ENCODE results near the gene NUDT11. TPM values are rescaled to one million over a fixed set of nuclear protein-coding genes. Genes with fewer than 3 reads are reported as not detected.
"Not testable (repeated sequence)": the region's sequence is repeated elsewhere in the genome, so short reads cannot be mapped to it uniquely, and the experiment has no call there.

NUDT11 gene
- total RNA-seq: 1 to 10 TPM in 1 of 2 experiments, under 1 TPM in 1; 0.79 to 1.5 TPM

DNA sequence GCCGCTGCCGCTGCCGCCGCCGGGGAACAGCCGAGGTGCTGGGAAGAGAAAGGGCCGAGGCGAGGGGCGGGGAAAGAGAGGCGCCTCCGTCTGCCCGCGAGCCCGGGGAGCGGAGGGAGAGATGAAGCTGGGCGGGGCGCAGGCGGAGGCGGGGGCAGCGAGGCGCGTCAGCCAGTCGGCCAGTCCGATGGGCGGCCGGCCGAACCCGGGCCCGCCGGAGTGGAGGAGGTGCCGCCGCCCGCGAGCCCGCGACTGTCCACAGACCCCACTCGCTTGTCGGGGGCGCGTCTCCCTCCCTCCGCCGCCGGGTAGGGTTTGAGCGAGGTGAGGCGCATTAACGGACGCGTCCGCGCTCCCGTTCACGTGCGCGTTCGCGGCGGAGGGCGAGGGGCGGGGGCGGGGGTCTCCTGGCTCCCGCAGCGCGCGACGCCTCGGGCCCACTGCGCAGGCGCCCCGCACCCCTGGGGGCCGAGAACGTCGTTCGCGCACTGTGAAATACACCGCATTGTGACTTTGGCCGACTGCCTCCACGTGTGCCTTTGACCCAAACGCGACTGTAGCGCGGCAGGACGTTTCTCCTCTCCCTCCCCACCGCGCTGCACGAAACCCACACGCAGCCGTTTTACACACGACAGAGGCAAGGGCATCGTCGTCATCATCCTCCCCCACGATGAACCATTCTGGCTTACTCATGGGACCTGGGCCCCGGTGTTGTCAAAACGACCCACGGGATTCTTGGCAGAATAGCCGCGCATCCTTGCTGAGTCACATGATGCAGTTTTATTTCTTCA, at the start of gene NUDT11:
Gene NUDT11 (minus strand): TSS at position 92 of the 791 bp plus-strand sequence. CDS start 148 bp downstream, outside the sequence.
- no peaks in the 10 kb centered on the region for H3K9me3 Mint-ChIP-seq (ENCODE audit: low read depth)
- CTCF ChIA-PET: no interaction called here
- DNase-seq (peak; percentile 55), ATAC-seq (peak; percentile 93)
- peak within 1 kb of the TSS; percentile 78 for H3K4me3 Mint-ChIP-seq
- peaks cover 10% of the 10 kb centered on the region for H3K4me1 Mint-ChIP-seq
- H3K36me3 Mint-ChIP-seq: no peaks in the 10 kb centered on the region
- H3K27ac Mint-ChIP-seq: peak within 1 kb of the TSS; percentile 49
- peaks cover 17% of the 10 kb centered on the region for H3K27me3 Mint-ChIP-seq

DNA sequence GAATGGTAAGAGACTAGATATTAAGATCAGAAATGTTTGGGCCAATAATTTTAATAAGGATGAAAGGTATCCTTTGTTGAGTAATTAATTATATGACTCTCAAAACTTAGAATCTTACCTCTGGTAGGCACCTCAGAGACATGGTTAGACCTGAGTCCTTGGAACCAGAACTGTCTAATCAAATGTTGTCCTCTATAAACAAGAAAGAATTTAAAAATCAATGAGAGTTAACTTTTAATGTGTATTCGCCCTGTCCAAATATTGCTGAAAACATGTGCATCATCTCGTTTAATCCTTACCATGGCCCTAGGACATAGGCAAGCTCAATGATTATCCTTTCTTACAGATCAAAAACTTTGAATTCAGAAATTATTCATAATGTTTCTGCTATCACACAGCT, 24.0 kb upstream of the NUDT11 start:
- H3K4me3 Mint-ChIP-seq: no peak overlapping the region
- no peak for DNase-seq
- CTCF ChIA-PET: no interaction called here
- no peaks in the 10 kb centered on the region for H3K36me3 Mint-ChIP-seq
- no peaks in the 10 kb centered on the region for H3K9me3 Mint-ChIP-seq (ENCODE audit: low read depth)
- no peaks in the 10 kb centered on the region for H3K27me3 Mint-ChIP-seq
- no peak for ATAC-seq
- H3K27ac Mint-ChIP-seq: no peak overlapping the region
- no peaks in the 10 kb centered on the region for H3K4me1 Mint-ChIP-seq

DNA sequence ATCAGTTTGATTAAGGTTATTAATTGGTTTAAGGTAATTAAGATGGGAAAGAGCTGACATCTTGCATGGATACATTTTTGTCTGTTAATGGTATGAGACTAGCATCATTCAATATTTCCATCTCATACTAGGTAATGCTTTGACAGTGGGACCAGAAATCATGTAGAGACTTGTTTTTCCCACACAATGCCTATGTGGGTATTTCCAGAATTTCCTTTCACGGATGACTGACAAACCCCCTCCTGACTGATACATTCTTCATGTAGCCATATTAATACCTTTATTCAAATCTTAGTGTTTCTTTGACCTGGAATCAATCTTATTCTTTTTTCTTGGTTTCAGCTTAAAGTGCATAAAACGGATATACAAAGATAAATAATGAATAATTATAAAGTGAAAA, 22.7 kb upstream of the NUDT11 start:
- H3K4me1 Mint-ChIP-seq; H3K36me3 Mint-ChIP-seq; H3K27me3 Mint-ChIP-seq; ATAC-seq; CTCF ChIA-PET; H3K4me3 Mint-ChIP-seq; H3K27ac Mint-ChIP-seq; H3K9me3 Mint-ChIP-seq (ENCODE audit: low read depth); DNase-seq: not testable (repeated sequence)

DNA sequence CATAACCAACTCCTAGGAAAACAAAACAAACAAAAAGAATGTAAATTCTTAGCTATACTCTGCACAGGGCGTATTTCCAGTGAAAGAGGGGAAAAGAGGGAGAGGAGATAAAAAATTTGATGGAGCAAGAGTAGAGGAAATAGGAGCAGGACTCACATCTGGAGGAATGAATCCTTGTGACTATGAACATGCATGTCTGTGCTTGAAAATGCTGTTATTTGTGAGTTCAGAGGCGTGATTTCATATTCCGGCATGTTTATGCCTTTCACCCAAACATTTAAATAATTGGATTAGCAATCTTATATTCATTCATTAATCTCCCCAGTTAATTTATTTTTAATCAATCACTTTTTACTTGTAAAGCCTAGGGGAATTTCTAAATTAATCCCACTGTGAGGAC, 11.2 kb upstream of the NUDT11 start:
- CTCF ChIA-PET: no interaction called here
- peaks cover 4% of the 10 kb centered on the region for H3K27me3 Mint-ChIP-seq
- no peaks in the 10 kb centered on the region for H3K9me3 Mint-ChIP-seq (ENCODE audit: low read depth)

DNA sequence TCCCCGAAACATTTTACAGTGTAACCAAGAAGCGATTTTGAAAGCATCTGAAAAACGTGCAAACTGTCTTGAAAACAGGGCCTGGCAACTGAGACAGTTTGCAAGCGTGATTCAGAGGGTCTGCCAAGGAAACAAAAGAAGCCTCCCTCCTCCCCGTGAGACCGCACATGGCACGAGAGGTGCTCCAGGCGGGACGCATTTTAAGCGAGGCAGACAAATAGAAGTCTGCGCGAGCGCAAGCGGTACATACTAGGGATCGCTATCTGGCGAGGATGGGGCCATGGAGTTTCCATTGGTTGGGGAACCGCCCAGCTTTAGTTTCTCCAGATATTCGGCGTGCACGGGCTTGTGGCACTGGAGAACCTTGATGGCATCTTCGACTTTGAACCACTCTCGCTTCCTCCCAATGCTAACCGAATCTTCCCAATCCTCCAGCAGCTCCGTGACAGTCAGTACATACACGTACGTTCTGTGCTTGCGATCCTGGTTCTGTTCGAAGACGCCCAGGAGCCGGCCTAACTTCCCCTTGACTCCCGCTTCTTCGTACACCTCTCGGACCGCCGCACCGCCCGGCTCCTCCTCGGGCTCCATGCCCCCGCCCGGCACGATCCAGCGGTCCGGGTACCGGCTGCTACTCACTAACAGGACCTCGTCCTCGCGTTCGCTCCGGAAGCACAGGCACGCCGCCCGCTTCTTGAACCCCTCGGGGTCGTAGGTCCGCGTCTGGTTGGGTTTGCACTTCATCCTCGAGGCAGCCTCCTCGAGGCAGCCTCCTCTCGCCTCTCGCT, 497 bp downstream of the NUDT11 start:
- DNase-seq (peak; percentile 40), ATAC-seq (peak; percentile 48)
- H3K36me3 Mint-ChIP-seq; H3K9me3 Mint-ChIP-seq (ENCODE audit: low read depth); CTCF ChIA-PET: not testable (repeated sequence)
- Mint-ChIP-seq H3K4me1 (peaks cover 10% of the 10 kb centered on the region), H3K27me3 (peaks cover 17% of the 10 kb centered on the region), H3K27ac (peak overlapping the region; percentile 49), H3K4me3 (peak overlapping the region; percentile 78)

More for the DNA sequence above, 11.2 kb upstream of the NUDT11 start:
- no peak for ATAC-seq
- Mint-ChIP-seq H3K27ac (no peak overlapping the region), H3K4me1 (no peaks in the 10 kb centered on the region), H3K4me3 (no peak overlapping the region), H3K36me3 (no peaks in the 10 kb centered on the region)
- no peak for DNase-seq

DNA sequence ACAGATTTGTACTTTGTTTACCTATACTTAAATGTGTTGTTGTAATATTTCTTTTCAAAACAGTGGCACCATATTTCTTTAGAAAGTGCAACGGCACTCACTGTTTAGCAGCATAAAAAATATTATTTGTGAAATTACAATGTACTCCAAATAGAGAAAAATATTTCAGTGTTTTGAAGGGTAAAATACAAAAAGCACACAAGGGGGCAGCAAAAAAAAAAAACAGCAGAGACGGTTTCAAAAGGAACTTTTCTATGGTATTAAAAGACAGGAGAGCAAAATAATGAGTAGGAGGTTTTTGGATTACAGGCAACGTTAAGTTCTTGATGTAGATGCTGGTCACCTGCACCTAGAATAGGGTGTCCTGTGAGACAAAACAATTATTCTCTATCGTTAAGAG, 2.0 kb downstream of the NUDT11 start:
- no peaks in the 10 kb centered on the region for H3K9me3 Mint-ChIP-seq (ENCODE audit: low read depth)
- CTCF ChIA-PET: no interaction called here
- H3K4me3 Mint-ChIP-seq: peak overlapping the region; percentile 9
- H3K27ac Mint-ChIP-seq: no peak overlapping the region
- no peak for DNase-seq
- no peak for ATAC-seq
- peaks cover 10% of the 10 kb centered on the region for H3K4me1 Mint-ChIP-seq
- H3K27me3 Mint-ChIP-seq: peaks cover 17% of the 10 kb centered on the region
- no peaks in the 10 kb centered on the region for H3K36me3 Mint-ChIP-seq

DNA sequence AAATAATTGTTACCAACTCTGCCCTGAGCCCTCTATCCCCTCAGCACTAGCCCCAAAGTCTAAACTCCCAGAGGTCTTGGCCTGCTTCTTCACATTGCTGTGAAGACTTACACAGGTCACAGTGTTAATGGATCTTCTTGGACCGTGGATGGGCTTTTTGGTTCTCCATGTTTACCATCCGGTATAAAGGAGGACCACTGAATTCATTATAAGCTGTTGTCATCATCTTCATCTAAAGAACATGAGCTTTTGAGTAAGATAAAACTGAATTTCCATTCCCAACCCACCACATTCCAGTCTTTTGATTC, 8.5 kb downstream of the NUDT11 start:
- H3K4me3 Mint-ChIP-seq: no peak overlapping the region
- H3K4me1 Mint-ChIP-seq: no peaks in the 10 kb centered on the region
- CTCF ChIA-PET: interaction anchor here (1.7 kb wide), 1 partner anchor 14 kb away, joined by 4 read pairs; no protein-coding TSS in a partner anchor
- ATAC-seq: no peak
- DNase-seq: no peak
- H3K27ac Mint-ChIP-seq: no peak overlapping the region
- H3K9me3 Mint-ChIP-seq (ENCODE audit: low read depth): no peaks in the 10 kb centered on the region
- no peaks in the 10 kb centered on the region for H3K27me3 Mint-ChIP-seq
- H3K36me3 Mint-ChIP-seq: no peaks in the 10 kb centered on the region

DNA sequence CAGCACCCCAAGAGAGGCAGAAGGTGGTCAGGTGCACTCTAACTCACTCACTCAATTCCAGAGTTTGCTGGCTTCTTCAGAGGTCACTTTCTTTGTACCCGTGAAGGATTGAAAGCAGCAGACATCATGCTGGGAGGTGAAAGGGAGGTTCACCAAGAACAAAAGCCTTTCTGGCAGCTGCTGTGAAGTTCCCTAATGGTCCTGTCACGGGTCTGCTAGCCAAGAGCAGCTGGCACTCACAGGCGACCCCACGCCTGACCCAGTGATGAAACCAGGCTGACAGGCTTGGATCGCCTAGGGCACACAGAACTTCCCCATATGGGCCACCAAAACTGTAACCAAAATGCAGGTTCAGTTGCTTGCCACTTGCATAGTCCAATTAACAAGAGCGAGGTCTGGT, 11.8 kb downstream of the NUDT11 start:
- no peaks in the 10 kb centered on the region for H3K4me1 Mint-ChIP-seq
- no peaks in the 10 kb centered on the region for H3K27me3 Mint-ChIP-seq
- no peaks in the 10 kb centered on the region for H3K36me3 Mint-ChIP-seq
- no peak for ATAC-seq
- DNase-seq: no peak
- H3K27ac Mint-ChIP-seq: no peak overlapping the region
- CTCF ChIA-PET: no interaction called here
- no peak overlapping the region for H3K4me3 Mint-ChIP-seq
- no peaks in the 10 kb centered on the region for H3K9me3 Mint-ChIP-seq (ENCODE audit: low read depth)

DNA sequence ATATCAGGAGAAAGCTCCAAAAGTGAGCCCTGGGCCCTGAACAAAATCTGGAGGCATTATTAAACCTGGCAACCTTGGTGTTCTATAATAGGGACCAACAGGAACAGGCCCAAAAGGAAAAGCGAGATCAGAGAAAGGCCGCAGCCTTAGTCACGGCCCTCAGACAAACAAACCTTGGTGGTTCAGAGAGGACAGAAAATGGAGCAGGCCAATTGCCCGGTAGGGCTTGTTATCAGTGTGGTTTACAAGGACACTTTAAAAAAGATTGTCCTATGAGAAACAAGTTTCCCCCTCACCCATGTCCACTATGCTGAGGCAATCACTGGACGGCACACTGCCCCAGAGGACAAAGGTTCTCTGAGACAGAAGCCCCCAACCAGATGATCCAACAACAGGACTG, 14.0 kb downstream of the NUDT11 start:
- H3K27me3 Mint-ChIP-seq, H3K4me1 Mint-ChIP-seq: not testable (repeated sequence)

DNA sequence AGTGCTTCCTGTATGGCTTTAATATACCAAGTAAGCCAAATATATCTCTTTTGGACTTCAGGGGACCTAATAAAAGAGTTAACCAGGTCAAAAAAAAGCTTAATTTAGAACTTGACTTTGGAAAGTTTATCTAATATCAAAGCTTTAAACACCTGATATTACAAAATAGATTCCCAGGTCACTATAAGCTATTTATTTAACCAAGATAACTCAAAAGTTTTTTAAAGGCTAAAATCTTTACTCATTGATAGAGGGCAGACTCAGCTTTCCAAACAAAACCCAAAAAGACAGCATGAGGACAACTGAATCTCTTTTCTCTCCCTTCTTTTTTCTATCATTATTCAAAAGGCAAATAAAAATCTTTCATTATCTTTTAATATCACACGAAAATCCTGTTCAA, 19.5 kb downstream of the NUDT11 start:
- no peaks in the 10 kb centered on the region for H3K36me3 Mint-ChIP-seq
- CTCF ChIA-PET: no interaction called here

More for the DNA sequence above, 14.0 kb downstream of the NUDT11 start:
- CTCF ChIA-PET; ATAC-seq; H3K9me3 Mint-ChIP-seq (ENCODE audit: low read depth); DNase-seq; H3K36me3 Mint-ChIP-seq; H3K27ac Mint-ChIP-seq; H3K4me3 Mint-ChIP-seq: not testable (repeated sequence)

DNA sequence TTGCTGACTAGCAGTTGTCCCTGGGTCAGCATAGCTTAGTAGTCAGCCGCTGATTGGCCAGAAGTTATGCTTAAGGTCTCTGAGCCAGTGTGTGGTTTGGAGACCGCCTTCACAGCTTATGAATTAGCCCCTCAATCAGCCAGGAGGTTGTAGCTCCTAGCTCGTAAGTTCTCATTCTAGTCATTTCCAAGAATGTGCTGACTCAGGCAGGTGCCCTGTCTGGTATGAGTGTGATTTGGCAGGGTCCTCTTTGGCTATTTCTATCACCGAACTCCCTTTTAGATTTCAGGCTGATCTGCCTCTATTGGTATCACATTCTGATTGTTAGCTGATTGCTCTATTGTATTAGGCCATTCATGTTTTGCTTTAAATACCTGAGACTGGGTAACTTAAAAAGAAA, 33.1 kb downstream of the NUDT11 start:
- DNase-seq: no peak
- H3K9me3 Mint-ChIP-seq (ENCODE audit: low read depth): no peaks in the 10 kb centered on the region
- ATAC-seq: no peak
- no peaks in the 10 kb centered on the region for H3K27me3 Mint-ChIP-seq
- CTCF ChIA-PET: no interaction called here
- no peak overlapping the region for H3K4me3 Mint-ChIP-seq
- H3K36me3 Mint-ChIP-seq: no peaks in the 10 kb centered on the region
- H3K4me1 Mint-ChIP-seq: no peaks in the 10 kb centered on the region
- H3K27ac Mint-ChIP-seq: no peak overlapping the region

More for the DNA sequence above, 19.5 kb downstream of the NUDT11 start:
- DNase-seq: no peak
- Mint-ChIP-seq H3K9me3 (ENCODE audit: low read depth) (no peaks in the 10 kb centered on the region), H3K4me3 (no peak overlapping the region), H3K27me3 (no peaks in the 10 kb centered on the region), H3K27ac (no peak overlapping the region), H3K4me1 (no peaks in the 10 kb centered on the region)
- ATAC-seq: no peak

DNA sequence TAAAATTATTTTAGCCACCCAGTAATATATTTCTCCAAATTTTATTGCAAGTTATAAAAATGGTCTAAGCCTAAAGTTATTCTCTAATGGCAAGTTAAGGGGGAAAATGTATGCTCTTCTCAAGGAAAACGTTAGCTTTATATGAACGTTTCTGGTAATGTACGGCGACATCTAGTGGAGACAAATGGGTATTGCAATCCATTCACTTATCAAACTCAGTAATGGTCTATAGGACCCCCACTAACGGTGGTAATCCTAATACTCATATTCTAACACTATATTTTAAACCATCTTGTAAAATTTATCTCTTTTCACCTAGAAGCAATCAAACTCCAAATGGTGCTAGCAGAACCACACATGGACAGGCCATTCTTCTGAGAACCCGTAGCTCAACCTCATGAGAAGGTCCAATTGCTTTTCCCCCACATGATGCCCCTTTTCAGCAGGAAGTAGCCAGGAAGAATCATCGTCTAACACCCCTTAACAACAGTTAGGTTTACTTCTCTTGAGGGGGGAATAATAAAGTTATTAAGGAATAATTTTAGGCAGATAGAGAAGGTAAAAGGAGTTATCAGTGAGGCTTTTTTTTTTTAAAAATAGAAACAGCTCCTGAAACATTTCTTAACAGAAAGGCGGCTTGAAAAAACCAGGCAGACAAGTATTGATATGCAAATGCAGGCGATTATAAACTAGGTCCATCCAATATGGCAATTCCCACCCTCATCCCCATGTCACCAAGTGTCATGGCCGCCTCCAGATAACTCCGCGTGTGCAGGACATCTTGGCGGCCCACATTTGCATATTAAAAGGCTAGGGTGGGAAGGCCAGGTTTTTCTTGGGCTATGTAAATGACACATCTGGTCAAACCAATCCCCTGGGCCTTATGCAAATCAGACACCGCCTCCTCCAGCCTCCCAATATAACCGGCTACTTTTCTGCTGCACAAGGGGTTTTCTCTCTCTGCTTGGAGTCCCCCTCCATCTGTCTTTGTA, 35.0 kb downstream of the NUDT11 start:
- no peak overlapping the region for H3K27ac Mint-ChIP-seq
- CTCF ChIA-PET: interaction anchor here (0.7 to 1.5 kb wide), 8 partner anchors 9 to 317 kb away, joined by 3 to 7 read pairs (median 4); no protein-coding TSS in a partner anchor

DNA sequence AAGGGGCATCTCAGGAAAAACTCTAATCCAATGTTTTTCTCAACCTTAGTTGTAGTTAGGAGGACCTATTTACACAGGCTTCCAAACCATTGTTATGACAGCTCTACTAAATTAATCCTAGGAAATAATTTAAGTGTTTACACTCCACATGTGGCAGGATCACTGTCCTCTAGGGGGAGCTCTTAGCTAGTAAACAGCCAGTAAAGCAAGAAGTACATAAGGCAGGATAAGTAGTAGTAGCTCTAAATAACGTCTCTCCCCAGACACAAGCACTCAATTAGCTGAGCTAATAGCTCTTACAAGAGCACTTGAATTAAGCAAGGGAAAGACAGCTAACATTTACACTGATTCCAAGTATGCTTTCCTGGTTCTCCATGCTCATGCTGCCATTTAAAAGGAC, 37.3 kb downstream of the NUDT11 start:
- Mint-ChIP-seq H3K4me3 (no peak overlapping the region), H3K36me3 (no peaks in the 10 kb centered on the region), H3K27ac (no peak overlapping the region), H3K4me1 (no peaks in the 10 kb centered on the region), H3K9me3 (ENCODE audit: low read depth) (no peaks in the 10 kb centered on the region), H3K27me3 (no peaks in the 10 kb centered on the region)
- no peak for ATAC-seq
- DNase-seq: no peak
- CTCF ChIA-PET: interaction anchor here (1.1 to 1.3 kb wide), 2 partner anchors 62 to 123 kb away, joined by 3 read pairs; no protein-coding TSS in a partner anchor

More for the DNA sequence above, 35.0 kb downstream of the NUDT11 start:
- Mint-ChIP-seq H3K4me1 (no peaks in the 10 kb centered on the region), H3K27me3 (no peaks in the 10 kb centered on the region), H3K36me3 (no peaks in the 10 kb centered on the region), H3K9me3 (ENCODE audit: low read depth) (no peaks in the 10 kb centered on the region), H3K4me3 (no peak overlapping the region)
- no peak for ATAC-seq
- no peak for DNase-seq

Data from activated CD8-positive, alpha-beta memory T cell treated with anti-CD3 and anti-CD28 coated beads, Interleukin-2, amount 10 ng/mL, durations not matched to agents 7 days and 5 days (primary cell).